HUES6 (cell line): Measurements from ENCODE around the gene SNTG2.
"Not testable (repeated sequence)": the region's sequence is repeated elsewhere in the genome, so short reads cannot be mapped to it uniquely, and the experiment has no call there.

Experiments
- H3K27ac ChIP-seq: 2 replicates; pipeline ENCODE4 v1.7.0; 2013; ENCODE audit warnings: low read depth, mild to moderate bottlenecking, low read length, inconsistent platforms
- H3K27me3 ChIP-seq: 2 replicates; pipeline ENCODE4 v1.6.1; 2013; ENCODE audit warnings: low read length; ENCODE audit not compliant: control insufficient read depth, insufficient read depth
- H3K36me3 ChIP-seq: 2 replicates; pipeline ENCODE4 v1.6.1; 2013; ENCODE audit warnings: low read length; ENCODE audit not compliant: control insufficient read depth, insufficient read depth
- H3K4me1 ChIP-seq: 2 replicates; pipeline ENCODE4 v1.6.1; 2013; ENCODE audit warnings: low read length; ENCODE audit not compliant: control insufficient read depth, insufficient read depth
- H3K4me3 ChIP-seq: 2 replicates; pipeline ENCODE4 v1.5.1; 2013; ENCODE audit warnings: low read depth, low read length
- H3K9ac ChIP-seq: one replicate; pipeline ENCODE4 v1.6.1; 2013; ENCODE audit warnings: mild to moderate bottlenecking, low read length
- H3K9me3 ChIP-seq: 2 replicates; pipeline ENCODE4 v1.6.1; 2013; ENCODE audit warnings: low read depth, low read length; ENCODE audit not compliant: control insufficient read depth, insufficient read depth

The SNTG2 gene

GRCh38 chr2:1077911-1078310 lies 127.3 kb downstream of the SNTG2 start:
- Histone ChIP-seq H3K36me3 (no peaks in the 10 kb centered on the region), H3K4me1 (peaks cover 9% of the 10 kb centered on the region), H3K27ac (no peak overlapping the region), H3K9me3 (no peaks in the 10 kb centered on the region), H3K27me3 (no peaks in the 10 kb centered on the region), H3K9ac (no peak overlapping the region), H3K4me3 (no peak overlapping the region)

- no peaks in the 10 kb centered on the region for H3K27me3 ChIP-seq
- H3K4me3 ChIP-seq: no peak overlapping the region
- no peaks in the 10 kb centered on the region for H3K36me3 ChIP-seq
- H3K27ac ChIP-seq: no peak overlapping the region
- peaks cover 9% of the 10 kb centered on the region for H3K4me1 ChIP-seq
- no peak overlapping the region for H3K9ac ChIP-seq
- H3K9me3 ChIP-seq: no peaks in the 10 kb centered on the region
Measured at GRCh38 chr2:1078326-1078725, 127.7 kb downstream of the SNTG2 start.

DNA sequence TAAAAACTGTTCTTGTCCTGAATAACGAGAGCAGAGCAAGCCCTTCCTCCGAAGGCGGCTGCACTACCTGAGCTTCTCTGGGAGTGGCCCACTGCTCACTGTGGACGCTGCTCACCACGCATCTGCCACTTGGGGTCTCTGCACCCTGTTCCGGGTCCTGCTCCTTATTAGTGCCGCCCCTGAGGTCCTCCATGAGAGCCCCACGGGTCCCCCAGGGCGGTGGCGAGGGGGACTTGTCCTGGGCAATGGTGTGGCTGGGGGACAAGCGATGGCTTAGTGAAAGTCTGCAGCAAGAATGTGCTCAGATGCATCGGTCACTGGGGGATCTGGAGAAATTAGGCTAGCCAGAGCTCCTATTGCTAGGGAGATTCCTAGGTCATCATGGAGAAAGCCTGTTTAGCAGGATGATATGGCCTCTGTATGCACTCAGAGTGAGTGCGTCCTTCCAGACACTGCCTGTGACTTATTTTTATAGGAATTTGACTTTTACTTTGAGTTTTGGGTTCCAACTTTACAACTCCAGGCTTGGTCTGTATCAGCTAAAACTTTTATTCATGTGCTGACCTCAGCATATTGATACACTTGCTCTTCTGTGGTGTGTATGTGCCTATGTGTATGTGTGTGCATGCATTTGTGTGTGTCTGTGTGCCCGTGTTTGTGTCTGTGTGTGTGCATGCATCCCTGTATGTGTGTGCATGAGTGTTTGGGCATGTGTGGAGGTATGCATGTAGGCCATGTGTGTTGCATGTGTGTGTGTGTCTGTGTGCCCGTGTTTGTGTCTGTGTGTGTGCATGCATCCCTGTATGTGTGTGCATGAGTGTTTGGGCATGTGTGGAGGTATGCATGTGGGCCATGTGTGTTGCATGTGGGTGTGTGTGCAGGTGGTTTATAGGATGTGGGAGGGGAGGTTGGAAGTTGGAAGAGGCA lies 129.5 kb downstream of the SNTG2 start:
- Histone ChIP-seq H3K9ac (no peak overlapping the region), H3K27ac (no peak overlapping the region), H3K27me3 (no peaks in the 10 kb centered on the region), H3K4me3 (no peak overlapping the region), H3K9me3 (no peaks in the 10 kb centered on the region), H3K4me1 (peaks cover 7% of the 10 kb centered on the region), H3K36me3 (no peaks in the 10 kb centered on the region; the same call in 1 of the 2 replicates)

DNA sequence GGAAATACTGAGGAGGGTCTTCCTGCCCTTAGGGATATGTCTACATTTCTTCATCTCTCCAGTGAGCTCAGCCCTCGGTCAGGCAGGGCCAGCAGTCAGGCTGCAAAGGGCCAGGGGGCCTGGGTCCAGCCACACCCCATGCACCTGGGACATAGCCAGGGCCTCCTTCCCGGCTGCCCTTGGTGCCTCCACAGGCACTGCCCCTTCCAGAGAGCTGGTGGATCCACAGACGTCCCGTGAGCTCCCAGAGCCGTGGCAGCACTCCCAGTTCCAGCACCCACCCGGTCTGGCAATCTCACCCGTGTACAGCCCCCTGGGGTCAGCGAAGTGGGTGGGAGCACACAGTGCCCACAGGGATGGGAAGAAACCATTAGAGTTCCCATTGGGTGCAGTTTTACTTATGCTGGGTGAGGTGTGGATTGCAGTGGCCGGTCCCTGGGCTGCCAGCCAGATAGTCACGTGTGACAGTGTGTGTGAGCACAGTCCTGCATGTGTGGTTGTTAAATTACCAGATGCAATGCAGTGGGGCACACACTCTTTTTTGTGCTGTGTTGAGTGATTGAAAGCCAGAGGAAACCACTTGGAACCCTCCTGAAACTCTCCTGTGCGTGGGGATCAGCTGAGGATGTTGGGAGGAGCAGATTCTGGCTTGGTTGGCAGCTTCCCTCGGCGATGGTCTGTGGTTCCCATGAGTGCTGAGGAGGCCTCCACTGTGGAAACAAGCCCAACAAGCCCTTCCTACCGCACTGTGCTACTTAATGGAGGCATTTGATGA lies 131.0 kb downstream of the SNTG2 start:
- H3K27me3 ChIP-seq: no peaks in the 10 kb centered on the region
- no peak overlapping the region for H3K27ac ChIP-seq
- no peak overlapping the region for H3K4me3 ChIP-seq
- H3K9me3 ChIP-seq: no peaks in the 10 kb centered on the region
- peaks cover 4% of the 10 kb centered on the region; the same call in 1 of the 2 replicates for H3K4me1 ChIP-seq
- H3K9ac ChIP-seq: no peak overlapping the region
- H3K36me3 ChIP-seq: no peaks in the 10 kb centered on the region; the same call in 1 of the 2 replicates

GRCh38 chr2:1082456-1083205 lies 132.0 kb downstream of the SNTG2 start:
- Histone ChIP-seq H3K27ac (no peak overlapping the region), H3K4me1 (peaks cover 4% of the 10 kb centered on the region; the same call in 1 of the 2 replicates), H3K4me3 (no peak overlapping the region), H3K9me3 (no peaks in the 10 kb centered on the region), H3K27me3 (no peaks in the 10 kb centered on the region), H3K36me3 (no peaks in the 10 kb centered on the region; the same call in 1 of the 2 replicates), H3K9ac (no peak overlapping the region)

GRCh38 chr2:1088192-1088860 lies 137.7 kb downstream of the SNTG2 start:
- H3K36me3 ChIP-seq: no peaks in the 10 kb centered on the region; the same call in 1 of the 2 replicates
- H3K9me3 ChIP-seq: 0 out of 2 replicates have a peak, but pooled peaks cover 2% of the 10 kb centered on the region
- no peak overlapping the region for H3K9ac ChIP-seq
- no peak overlapping the region for H3K4me3 ChIP-seq
- H3K27ac ChIP-seq: no peak overlapping the region
- H3K4me1 ChIP-seq: no peaks in the 10 kb centered on the region
- H3K27me3 ChIP-seq: no peaks in the 10 kb centered on the region

DNA sequence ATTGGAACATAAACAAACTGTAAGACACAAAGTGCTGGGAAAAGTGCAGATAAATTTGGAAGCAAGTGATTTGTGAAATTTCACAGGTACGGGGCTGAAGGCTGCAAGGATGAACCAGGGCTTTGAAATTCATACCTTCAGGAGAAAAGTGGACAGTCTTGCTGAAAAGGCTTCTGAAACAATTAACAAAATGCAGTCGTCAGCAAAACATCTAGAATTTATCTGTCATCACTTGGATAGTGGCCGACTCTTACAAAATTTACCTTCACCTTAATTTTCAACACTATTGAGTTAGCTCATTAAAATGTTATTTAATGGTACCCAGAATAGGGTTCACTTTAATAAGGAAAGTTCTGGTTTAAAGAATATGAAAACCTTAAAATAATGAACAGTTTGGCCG lies 138.3 kb downstream of the SNTG2 start:
- H3K36me3 ChIP-seq: no peaks in the 10 kb centered on the region; the same call in 1 of the 2 replicates
- no peaks in the 10 kb centered on the region for H3K4me1 ChIP-seq
- no peak overlapping the region for H3K4me3 ChIP-seq
- H3K27ac ChIP-seq: no peak overlapping the region
- H3K9ac ChIP-seq: no peak overlapping the region
- H3K27me3 ChIP-seq: no peaks in the 10 kb centered on the region
- H3K9me3 ChIP-seq: 0 out of 2 replicates have a peak, but pooled peaks cover 2% of the 10 kb centered on the region

DNA sequence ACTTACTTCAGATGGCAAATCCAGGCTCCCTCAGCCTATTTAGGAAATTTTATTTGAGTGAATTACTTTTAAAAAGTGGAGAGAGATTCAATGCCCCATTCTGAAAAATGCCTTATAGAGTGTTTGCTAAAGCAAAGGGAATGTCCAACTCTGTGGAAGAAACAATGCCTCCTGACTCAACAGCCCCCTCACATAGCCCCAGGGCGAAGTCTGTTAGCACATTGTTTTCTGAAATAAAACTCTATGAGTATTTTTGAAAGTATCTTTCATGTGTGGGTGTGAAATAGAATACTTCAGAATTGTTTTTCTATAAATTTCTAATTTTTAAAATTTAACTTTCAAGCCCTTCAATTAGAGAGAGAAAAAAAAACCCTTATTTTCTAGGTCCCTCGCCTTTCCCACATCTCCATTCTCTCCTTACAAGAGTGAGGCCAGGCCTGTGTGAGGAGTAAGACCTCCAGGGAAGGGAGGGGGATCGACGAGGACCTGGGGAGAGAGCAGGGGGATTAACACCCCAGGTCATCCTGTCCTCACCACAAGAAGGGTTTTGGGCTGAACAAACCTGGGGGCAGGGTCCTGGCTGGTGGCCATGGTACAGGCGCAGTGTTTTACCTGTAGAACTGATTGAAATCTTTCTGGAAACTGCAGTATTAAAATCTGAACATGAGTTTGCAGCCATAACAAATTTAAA lies 141.4 kb downstream of the SNTG2 start:
- Histone ChIP-seq H3K27me3 (no peaks in the 10 kb centered on the region), H3K27ac (no peak overlapping the region), H3K4me1 (no peaks in the 10 kb centered on the region), H3K9me3 (0 out of 2 replicates have a peak, but pooled peaks cover 2% of the 10 kb centered on the region), H3K9ac (no peak overlapping the region), H3K36me3 (no peaks in the 10 kb centered on the region), H3K4me3 (no peak overlapping the region)

DNA sequence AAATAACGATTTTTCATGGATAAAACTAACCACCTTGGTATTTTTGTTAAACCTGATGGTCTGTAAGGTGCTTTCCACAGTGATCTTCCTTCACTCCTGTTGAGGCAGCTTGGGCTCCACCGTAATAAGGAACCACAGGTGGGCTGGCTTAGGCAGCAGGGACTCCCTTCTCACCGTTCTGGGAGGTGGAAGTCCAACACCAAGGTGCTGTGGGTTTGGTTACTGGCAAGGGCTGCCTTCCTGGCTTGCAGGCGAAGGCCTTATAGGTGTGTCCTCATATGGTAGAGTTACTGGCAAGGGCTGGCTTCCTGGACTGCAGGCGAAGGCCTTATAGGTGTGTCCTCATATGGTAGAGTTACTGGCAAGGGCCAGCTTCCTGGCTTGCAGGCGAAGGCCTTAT lies 143.0 kb downstream of the SNTG2 start:
- H3K9ac ChIP-seq, H3K27me3 ChIP-seq, H3K9me3 ChIP-seq, H3K4me3 ChIP-seq, H3K4me1 ChIP-seq, H3K36me3 ChIP-seq, H3K27ac ChIP-seq: not testable (repeated sequence)

DNA sequence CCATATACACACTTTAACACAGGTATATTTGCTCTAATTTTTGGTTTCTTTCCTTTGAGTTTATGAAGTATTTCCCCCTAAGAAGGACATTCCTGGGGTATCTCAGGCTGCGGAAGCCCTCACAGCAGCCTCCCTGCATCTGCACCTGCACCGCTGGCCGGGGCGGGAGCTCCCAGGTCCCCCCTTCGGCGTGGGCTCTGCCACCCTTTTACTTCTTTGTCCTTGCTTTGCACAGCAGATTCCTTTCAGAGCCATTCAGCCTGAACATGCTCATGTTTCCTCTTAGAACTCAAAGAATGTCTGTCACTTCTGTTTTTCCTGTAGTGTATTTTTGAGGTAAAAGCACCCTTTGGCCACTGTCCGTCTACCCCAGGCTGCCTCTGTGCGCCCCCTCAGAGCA lies 146.5 kb downstream of the SNTG2 start:
- Histone ChIP-seq H3K4me1 (0 out of 2 replicates have a peak, but pooled peaks cover 4% of the 10 kb centered on the region), H3K9me3 (no peaks in the 10 kb centered on the region), H3K27me3 (no peaks in the 10 kb centered on the region), H3K27ac (no peak overlapping the region), H3K36me3 (peaks cover 6% of the 10 kb centered on the region; the same call in 1 of the 2 replicates), H3K9ac (no peak overlapping the region), H3K4me3 (no peak overlapping the region)
